ENCODE results near the gene CHN1.

- TF ChIP-seq CTCF (IDR thresholded peaks at IDR 0.05) (no peak), ZFX (IDR thresholded peaks at IDR 0.05; ENCODE audit: borderline replicate concordance) (no peak)
Observed at GRCh38 chr2:174771136-174771535, 234.0 kb downstream of the CHN1 start.

All from 22Rv1 (cell line).